Tibial artery (tissue), 4 donors: ENCODE measurements around the gene CASQ1.

ENCODE experiments used
- DNase-seq, 2 donors: peaks; one replicate each; pipeline ENCODE4 v3.0.0-alpha.2; 2019
- H3K27ac ChIP-seq, 2 donors: fragments of 200-600 bp; sonication (generic) in 1 of 2; 1 replicate in 1 of 2; 2 replicates in 1 of 2; pipeline ENCODE4 v1.5.1; 2018 to 2019; ENCODE audit warnings: mild to moderate bottlenecking in 1 of 2
- H3K27me3 ChIP-seq, 2 donors: fragments of 200-600 bp; sonication (generic) in 1 of 2; one replicate each; pipeline versions ENCODE4 v1.5.1 to v1.6.0; 2016 to 2019
- H3K36me3 ChIP-seq, 3 donors: fragments of 200-600 bp; sonication (generic) in 2 of 3; one replicate each; pipeline ENCODE4 v1.5.1; 2016 to 2019; ENCODE audit warnings: mild to moderate bottlenecking in 2 of 3
- H3K4me1 ChIP-seq, 4 donors: fragments of 200-600 bp; sonication (generic) in 2 of 4; 1 replicate in 3 of 4; 2 replicates in 1 of 4; pipeline ENCODE4 v1.5.1; 2016 to 2019
- H3K4me3 ChIP-seq, 2 donors: fragments of 200-600 bp; sonication (generic) in 1 of 2; 1 replicate in 1 of 2; 2 replicates in 1 of 2; pipeline ENCODE4 v1.5.1; 2018 to 2019; ENCODE audit warnings: mild to moderate bottlenecking in 2 of 2
- H3K9me3 ChIP-seq, 3 donors: fragments of 200-600 bp; sonication (generic) in 1 of 3; one replicate each; pipeline ENCODE4 v1.5.1; 2016 to 2019
- CTCF ChIP-seq, 2 experiments: fragments of 200-600 bp in 1 of 2; fragments of 450-650 bp in 1 of 2; IDR thresholded peaks; one replicate each; pipeline ENCODE4 v1.5.1; 2017 to 2019; ENCODE audit warnings: antibody characterized with exemption in 2 of 2, mild to moderate bottlenecking in 1 of 2, moderate library complexity in 1 of 2
- intact Hi-C: fragments of 100-400 bp; cut with DNase I; formaldehyde crosslinking; loops from one replicate; pipeline ENCODE4 v1.15.0; 2023; ENCODE audit warnings: low total_unique reads

CASQ1 gene

GRCh38 chr1:160186729-160187128 is 3.6 kb upstream of the CASQ1 start:
- peak in 1 of 2 donors; percentile 27 for DNase-seq
- no peaks in the 10 kb centered on the region for H3K9me3 ChIP-seq
- no peak overlapping the region for H3K4me3 ChIP-seq
- intact Hi-C loops, result no loop called here
- no peak for TF ChIP-seq CTCF (IDR thresholded peaks at IDR 0.05)
- H3K4me1 ChIP-seq, result peaks cover 0 to 16% (median 13%) of the 10 kb centered on the region in 4 donors
- H3K27ac ChIP-seq, result no peak overlapping the region
- H3K36me3 ChIP-seq, result no peaks in the 10 kb centered on the region
- H3K27me3 ChIP-seq, result no peaks in the 10 kb centered on the region

DNA sequence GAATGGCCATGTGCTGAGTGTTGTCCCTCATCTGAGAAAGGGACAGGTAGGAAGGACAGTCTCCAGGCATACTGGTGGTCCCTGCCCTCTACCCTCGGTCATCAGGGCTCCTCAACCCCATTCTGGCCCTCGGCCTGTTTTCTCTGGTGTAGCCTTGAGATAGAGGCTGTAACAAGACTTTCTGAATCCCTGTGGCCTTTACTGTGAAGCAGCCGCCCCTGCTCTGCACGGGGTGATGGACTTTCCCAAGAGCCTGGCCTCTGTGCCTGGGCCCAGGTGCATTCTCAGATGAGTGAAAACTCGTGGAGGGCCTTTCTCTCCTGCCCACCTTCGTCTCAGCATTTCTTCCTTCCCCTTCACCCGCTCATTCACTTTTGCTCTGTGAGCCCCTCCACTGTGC is 3.0 kb upstream of the CASQ1 start:
- Histone ChIP-seq H3K4me3 (no peak overlapping the region), H3K36me3 (no peaks in the 10 kb centered on the region), H3K27me3 (no peaks in the 10 kb centered on the region), H3K4me1 (peaks cover 0 to 16% (median 13%) of the 10 kb centered on the region in 4 donors), H3K27ac (no peak overlapping the region), H3K9me3 (no peaks in the 10 kb centered on the region)
- no peak for TF ChIP-seq CTCF (IDR thresholded peaks at IDR 0.05)
- DNase-seq, result peak in 1 of 2 donors; percentile 16
- intact Hi-C loops, result no loop called here

DNA sequence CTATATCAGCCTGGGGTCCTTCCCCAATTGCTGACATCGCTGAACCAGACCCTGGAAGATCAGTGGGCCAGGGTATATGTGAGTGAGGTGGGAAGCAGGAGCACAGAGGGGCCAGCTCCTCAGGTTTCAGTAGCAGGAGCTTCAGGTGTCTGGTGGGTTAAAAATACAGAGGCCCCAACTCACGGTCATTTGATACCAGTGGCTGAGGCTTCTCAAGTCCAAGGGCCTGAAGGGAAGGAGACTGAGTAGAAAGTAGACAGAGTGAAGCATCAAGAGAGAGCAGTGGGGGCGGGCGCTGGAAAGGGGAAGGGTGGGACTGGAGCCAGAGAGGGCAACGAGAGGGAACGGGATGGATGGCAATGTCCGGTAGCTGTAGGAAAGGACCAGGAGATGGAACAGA is 2.0 kb upstream of the CASQ1 start:
- intact Hi-C loops, result no loop called here
- Histone ChIP-seq H3K27me3 (no peaks in the 10 kb centered on the region), H3K4me1 (peaks cover 0 to 24% (median 22%) of the 10 kb centered on the region in 4 donors), H3K27ac (no peak overlapping the region), H3K9me3 (no peaks in the 10 kb centered on the region), H3K4me3 (no peak overlapping the region), H3K36me3 (no peaks in the 10 kb centered on the region)
- DNase-seq, result no peak
- no peak for TF ChIP-seq CTCF (IDR thresholded peaks at IDR 0.05)

- no peak for DNase-seq
- Histone ChIP-seq H3K27me3 (no peaks in the 10 kb centered on the region), H3K27ac (no peak overlapping the region), H3K4me1 (peaks cover 0 to 27% (median 24%) of the 10 kb centered on the region in 4 donors), H3K9me3 (no peaks in the 10 kb centered on the region), H3K4me3 (no peak overlapping the region), H3K36me3 (no peaks in the 10 kb centered on the region)
- no peak for TF ChIP-seq CTCF (IDR thresholded peaks at IDR 0.05)
- intact Hi-C loops, result loop anchor here (2.0 kb wide), 2 partner anchors 59 to 99 kb away; no protein-coding TSS in a partner anchor
Measured at GRCh38 chr1:160191756-160192155, 1.4 kb downstream of the CASQ1 start.

DNA sequence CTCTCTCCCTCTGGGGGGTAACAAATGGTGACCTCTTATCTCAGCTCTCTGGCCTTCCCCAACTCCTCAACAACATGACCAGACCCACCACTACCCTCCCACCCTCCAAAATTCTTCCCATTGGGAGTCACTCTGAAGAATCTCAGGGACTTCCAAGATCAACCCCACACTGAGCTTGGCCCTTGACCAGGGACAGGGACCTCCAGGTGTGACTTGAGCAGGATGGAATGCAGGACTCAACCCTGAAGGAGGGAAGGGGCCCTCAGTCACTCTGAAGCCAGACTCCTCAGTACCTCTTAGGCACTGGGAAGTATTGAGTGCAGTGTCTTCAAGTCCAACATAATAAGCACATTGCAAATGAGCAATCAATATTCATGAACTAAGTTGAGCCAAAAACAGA is 1.9 kb downstream of the CASQ1 start:
- H3K9me3 ChIP-seq, result no peaks in the 10 kb centered on the region
- H3K27ac ChIP-seq, result no peak overlapping the region
- H3K27me3 ChIP-seq, result no peaks in the 10 kb centered on the region
- DNase-seq, result no peak
- H3K4me1 ChIP-seq, result peaks cover 0 to 27% (median 24%) of the 10 kb centered on the region in 4 donors
- no peak overlapping the region for H3K4me3 ChIP-seq
- no peak for TF ChIP-seq CTCF (IDR thresholded peaks at IDR 0.05)
- intact Hi-C loops, result loop anchor here (2.0 kb wide), 2 partner anchors 59 to 99 kb away; no protein-coding TSS in a partner anchor
- no peaks in the 10 kb centered on the region for H3K36me3 ChIP-seq
